ENCODE results near the gene HELQ. TPM values are rescaled to one million over a fixed set of nuclear protein-coding genes. Genes with fewer than 3 reads are reported as not detected.

The HELQ gene
- total and polyA plus RNA-seq, 2 of the 13 experiments (the other 11 are each of a cell fraction or from before 2014, with no cell fraction given): 6.6 to 10.8 TPM

GRCh38 chr4:83361416-83362103, 94.1 kb downstream of the HELQ start (continued):
- no peak for TF ChIP-seq ZNF704 (CRISPR knock-in tag; IDR thresholded peaks at IDR 0.05; ENCODE audit: borderline replicate concordance)
- no peak; the same call in 1 of the 2 replicates for TF ChIP-seq HOXD1 (CRISPR knock-in tag; IDR thresholded peaks at IDR 0.05)
- TF ChIP-seq HMGXB3 (CRISPR knock-in tag; IDR thresholded peaks at IDR 0.05; ENCODE audit: borderline replicate concordance): no peak
- TF ChIP-seq HNF4A (CRISPR knock-in tag; IDR thresholded peaks at IDR 0.05): peak; percentile 87
- TF ChIP-seq ZNF234 (CRISPR knock-in tag; conservative IDR thresholded peaks at IDR 0.05): no peak
- TF ChIP-seq DZIP1 (CRISPR knock-in tag; IDR thresholded peaks at IDR 0.05): no peak
- no peak for TF ChIP-seq NFRKB (IDR thresholded peaks at IDR 0.05)
- TF ChIP-seq ZFP41 (CRISPR knock-in tag; IDR thresholded peaks at IDR 0.05; ENCODE audit: borderline replicate concordance): no peak
- no peak; the same call in 1 of the 2 replicates for TF ChIP-seq ZNF503 (CRISPR knock-in tag; IDR thresholded peaks at IDR 0.05)
- no peak for TF ChIP-seq ZNF317 (CRISPR knock-in tag; IDR thresholded peaks at IDR 0.05)
- TF ChIP-seq ZNF12 (CRISPR knock-in tag; IDR thresholded peaks at IDR 0.05): no peak; the same call in 1 of the 2 replicates
- no peak for TF ChIP-seq ZNF773 (CRISPR knock-in tag; IDR thresholded peaks at IDR 0.05; ENCODE audit: borderline replicate concordance)
- no peak for TF ChIP-seq ZXDC (CRISPR knock-in tag; IDR thresholded peaks at IDR 0.05)
- no peak for TF ChIP-seq ZC3H4 (CRISPR knock-in tag; IDR thresholded peaks at IDR 0.05; ENCODE audit: borderline replicate concordance)
- TF ChIP-seq NKX3-1 (CRISPR knock-in tag; IDR thresholded peaks at IDR 0.05): no peak
